Retinal pigment epithelial cell (primary cell): ENCODE results near the gene CPLANE2.
"Not testable (repeated sequence)": the region's sequence is repeated elsewhere in the genome, so short reads cannot be mapped to it uniquely, and the experiment has no call there.

Experiments used
- DNase-seq: peaks from one replicate; pipeline ENCODE4 v3.0.0-alpha.2; 2010; ENCODE audit warnings: low read depth
- H3K4me3 ChIP-seq: 2 replicates; pipeline ENCODE4 v1.5.1; 2011; ENCODE audit warnings: mild to moderate bottlenecking, low read length, control low read depth, moderate library complexity
- CTCF ChIP-seq: conservative IDR thresholded peaks from 2 replicates; pipeline ENCODE4 v1.5.1; 2011; ENCODE audit warnings: low read depth, low read length, control low read depth, inconsistent platforms

The CPLANE2 gene

DNA sequence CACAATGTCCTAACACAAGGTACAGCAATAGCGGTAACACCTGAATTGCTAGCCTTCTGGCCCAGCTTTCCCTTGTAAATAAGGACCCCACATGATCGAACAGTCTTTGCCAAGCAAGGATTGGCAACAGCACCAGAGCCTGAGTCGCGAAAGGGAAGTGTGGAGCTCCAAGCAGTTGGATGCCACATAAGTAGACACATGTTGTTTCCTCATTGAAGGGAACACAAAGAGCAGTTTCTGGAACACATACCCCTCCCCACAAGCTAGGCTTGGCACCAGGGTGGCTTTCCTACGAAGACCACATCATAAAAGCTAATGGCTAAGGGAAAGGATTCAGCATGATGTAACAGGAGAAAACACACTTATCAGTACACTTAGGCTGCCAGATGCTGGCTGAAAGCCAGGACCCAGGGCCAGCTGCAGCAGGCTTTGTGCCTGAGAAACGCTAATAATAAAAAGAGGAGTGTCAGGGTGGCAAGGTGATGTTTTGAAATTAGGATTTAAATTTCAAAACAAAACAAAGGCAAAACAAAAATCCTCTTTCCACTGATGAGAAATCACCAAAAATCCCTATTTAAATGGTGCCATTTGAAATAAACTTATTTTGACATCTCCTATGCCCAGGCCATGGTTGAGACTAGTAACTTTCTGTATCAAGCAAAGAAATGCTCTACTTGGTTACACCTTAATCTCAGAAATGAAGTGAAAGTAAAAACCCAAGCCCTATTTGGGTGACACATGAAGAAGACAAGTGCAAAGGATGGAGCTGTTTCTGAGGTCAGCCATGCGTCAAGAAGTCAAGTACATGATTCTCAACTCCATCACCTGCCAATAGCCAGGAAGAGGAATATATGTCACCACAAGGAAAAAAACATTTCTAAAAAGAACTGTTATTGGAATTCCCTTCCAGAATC lies 11.9 kb upstream of the CPLANE2 start:
- DNase-seq = peak; percentile 64
- no peak for TF ChIP-seq CTCF
- H3K4me3 ChIP-seq = no peak overlapping the region

- no peak for TF ChIP-seq CTCF
- DNase-seq = no peak
- H3K4me3 ChIP-seq = no peak overlapping the region
These were observed 11.0 kb upstream of the CPLANE2 start for GRCh38 chr1:16248007-16248436.

DNA sequence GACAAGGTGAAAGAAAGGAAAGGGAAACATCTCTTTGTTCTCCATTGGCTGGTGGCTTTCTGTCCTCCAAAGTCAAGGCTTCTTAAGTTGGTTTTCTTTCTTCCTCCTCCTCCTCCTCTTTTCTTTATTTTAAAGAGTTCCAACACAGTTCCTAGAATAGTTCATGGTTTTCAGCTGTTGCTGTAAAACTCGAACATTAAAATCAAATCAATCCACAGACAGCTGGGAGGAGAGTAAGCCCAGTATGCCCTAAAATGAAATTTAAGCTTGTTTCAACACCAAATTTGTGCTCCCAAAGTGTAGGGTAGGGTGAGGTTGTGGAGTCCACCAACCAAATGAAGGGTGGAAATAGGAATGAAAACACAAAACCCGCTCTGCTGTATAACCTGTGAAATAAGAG lies 10.5 kb upstream of the CPLANE2 start:
- no peak for DNase-seq
- no peak overlapping the region for H3K4me3 ChIP-seq
- TF ChIP-seq CTCF = no peak

DNA sequence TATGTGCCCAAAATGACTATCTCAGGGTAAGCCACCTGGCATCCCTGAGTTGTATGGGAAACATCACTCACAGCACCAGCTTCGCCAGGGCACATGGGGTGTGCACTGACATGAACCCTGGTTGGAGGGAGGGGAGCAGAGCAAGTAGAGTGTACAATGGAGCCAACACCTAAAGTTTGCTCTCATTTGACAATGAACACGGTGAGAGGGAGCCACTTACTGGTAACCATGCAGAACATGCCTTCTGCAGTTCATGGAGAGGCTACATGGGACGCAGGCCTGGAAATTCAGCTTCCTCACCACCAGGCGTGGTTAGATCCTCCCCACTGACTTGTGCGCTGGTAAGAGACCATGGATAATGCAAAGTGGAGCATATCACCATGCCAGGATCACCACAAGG lies 10.0 kb upstream of the CPLANE2 start:
- no peak for DNase-seq
- no peak overlapping the region for H3K4me3 ChIP-seq
- no peak for TF ChIP-seq CTCF

DNA sequence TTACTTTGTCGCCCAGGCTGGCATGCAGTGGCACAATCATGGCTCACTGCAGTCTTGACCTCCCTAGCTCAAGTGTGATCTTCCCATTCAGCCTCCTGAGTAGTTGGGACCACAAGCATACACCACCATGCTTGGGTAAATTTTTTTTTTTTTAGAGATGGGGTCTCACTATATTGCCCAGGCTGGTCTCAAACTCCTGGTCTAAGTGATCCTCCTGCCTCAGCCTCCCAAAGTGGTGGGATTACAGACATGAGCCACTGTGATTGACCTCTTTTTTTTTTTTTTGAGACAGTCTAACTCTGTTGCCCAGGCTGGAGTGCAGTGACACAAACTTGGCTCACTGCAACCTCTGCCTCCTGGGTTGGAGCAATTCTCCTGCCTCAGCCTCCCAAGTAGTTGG lies 9.3 kb upstream of the CPLANE2 start:
- DNase-seq, H3K4me3 ChIP-seq: not testable (repeated sequence)

GRCh38 chr1:16245476-16246196 lies 8.7 kb upstream of the CPLANE2 start:
- no peak for TF ChIP-seq CTCF
- H3K4me3 ChIP-seq = no peak overlapping the region
- no peak for DNase-seq

DNA sequence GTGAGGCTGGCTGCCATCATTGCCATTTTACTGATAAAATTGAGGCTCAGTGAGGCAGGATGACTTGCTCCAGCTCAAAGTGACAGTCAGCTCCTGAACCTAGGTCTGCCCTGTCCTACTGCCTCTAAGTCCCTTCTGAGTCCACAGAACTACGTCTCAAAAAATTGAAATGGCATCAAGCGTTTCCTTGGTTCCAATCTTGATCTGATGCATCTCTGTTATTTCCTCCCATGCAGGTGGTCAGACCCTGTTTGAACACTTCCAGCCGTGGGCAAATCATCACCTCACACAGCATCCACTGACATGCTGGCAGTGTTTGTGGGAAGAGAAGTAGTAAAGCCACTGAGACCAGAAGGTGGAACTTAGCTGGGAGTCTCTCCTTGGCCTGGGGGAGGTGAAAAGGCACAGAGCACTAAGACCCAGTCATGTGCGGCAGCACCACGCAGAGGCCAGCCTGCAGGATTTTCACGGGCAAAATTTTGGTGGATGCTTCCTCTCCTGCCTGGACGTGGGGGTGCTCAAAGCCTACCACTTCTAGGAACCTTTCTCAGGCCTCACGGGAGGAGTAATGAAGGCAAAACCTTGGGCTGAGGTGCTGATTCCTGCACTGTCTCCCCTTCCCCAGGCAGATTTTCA lies 7.8 kb upstream of the CPLANE2 start:
- DNase-seq = no peak
- H3K4me3 ChIP-seq = no peak overlapping the region
- TF ChIP-seq CTCF = no peak
